ENCODE data around the gene IGF2.

The IGF2 gene

GRCh38 chr11:2143477-2143798, 4.2 kb upstream of the IGF2 start:
- no peaks in the 10 kb centered on the region for H3K36me3 ChIP-seq (ENCODE audit: insufficient read depth, low read length)
- H3K4me1 ChIP-seq (ENCODE audit: insufficient read depth, low read length) = peaks cover 6% of the 10 kb centered on the region
- H3K4me3 ChIP-seq (ENCODE audit: low read length) = no peak overlapping the region
- peaks cover 88% of the 10 kb centered on the region for H3K27me3 ChIP-seq (ENCODE audit: insufficient read depth, low read length)
- H3K9me3 ChIP-seq (ENCODE audit: low read length) = no peaks in the 10 kb centered on the region
- H2AFZ ChIP-seq (ENCODE audit: low read depth, low read length) = no peak overlapping the region

- Histone ChIP-seq H3K4me1 (ENCODE audit: insufficient read depth, low read length) (peaks cover under 1% of the 10 kb centered on the region), H3K9me3 (ENCODE audit: low read length) (no peaks in the 10 kb centered on the region), H2AFZ (ENCODE audit: low read depth, low read length) (no peak overlapping the region), H3K27me3 (ENCODE audit: insufficient read depth, low read length) (peaks cover 86% of the 10 kb centered on the region), H3K4me3 (ENCODE audit: low read length) (no peak overlapping the region), H3K36me3 (ENCODE audit: insufficient read depth, low read length) (no peaks in the 10 kb centered on the region)
Observed at GRCh38 chr11:2142762-2143202, 3.6 kb upstream of the IGF2 start.

GRCh38 chr11:2142300-2142759, 3.1 kb upstream of the IGF2 start:
- Histone ChIP-seq H3K4me1 (ENCODE audit: insufficient read depth, low read length) (peaks cover 5% of the 10 kb centered on the region), H3K36me3 (ENCODE audit: insufficient read depth, low read length) (no peaks in the 10 kb centered on the region), H2AFZ (ENCODE audit: low read depth, low read length) (no peak overlapping the region), H3K4me3 (ENCODE audit: low read length) (no peak overlapping the region), H3K27me3 (ENCODE audit: insufficient read depth, low read length) (peaks cover 85% of the 10 kb centered on the region), H3K9me3 (ENCODE audit: low read length) (no peaks in the 10 kb centered on the region)

GRCh38 chr11:2140411-2141400, 1.5 kb upstream of the IGF2 start:
- H3K9me3 ChIP-seq (ENCODE audit: low read length) = no peaks in the 10 kb centered on the region
- peaks cover 10% of the 10 kb centered on the region for H3K4me1 ChIP-seq (ENCODE audit: insufficient read depth, low read length)
- H3K36me3 ChIP-seq (ENCODE audit: insufficient read depth, low read length) = no peaks in the 10 kb centered on the region
- peaks cover 85% of the 10 kb centered on the region for H3K27me3 ChIP-seq (ENCODE audit: insufficient read depth, low read length)
- no peak overlapping the region for H2AFZ ChIP-seq (ENCODE audit: low read depth, low read length)
- H3K4me3 ChIP-seq (ENCODE audit: low read length) = no peak overlapping the region

GRCh38 chr11:2139621-2140337, 590 bp upstream of the IGF2 start:
- Histone ChIP-seq H3K27me3 (ENCODE audit: insufficient read depth, low read length) (peaks cover 84% of the 10 kb centered on the region), H3K4me1 (ENCODE audit: insufficient read depth, low read length) (peaks cover 10% of the 10 kb centered on the region), H3K9me3 (ENCODE audit: low read length) (no peaks in the 10 kb centered on the region), H3K36me3 (ENCODE audit: insufficient read depth, low read length) (no peaks in the 10 kb centered on the region), H2AFZ (ENCODE audit: low read depth, low read length) (no peak overlapping the region), H3K4me3 (ENCODE audit: low read length) (no peak overlapping the region)

GRCh38 chr11:2138431-2139122, 612 bp downstream of the IGF2 start:
- H3K27me3 ChIP-seq (ENCODE audit: insufficient read depth, low read length) = peaks cover 77% of the 10 kb centered on the region
- no peaks in the 10 kb centered on the region for H3K36me3 ChIP-seq (ENCODE audit: insufficient read depth, low read length)
- H3K4me1 ChIP-seq (ENCODE audit: insufficient read depth, low read length) = peaks cover 10% of the 10 kb centered on the region
- H3K9me3 ChIP-seq (ENCODE audit: low read length) = no peaks in the 10 kb centered on the region
- H2AFZ ChIP-seq (ENCODE audit: low read depth, low read length) = no peak overlapping the region
- no peak overlapping the region for H3K4me3 ChIP-seq (ENCODE audit: low read length)

- no peaks in the 10 kb centered on the region for H3K36me3 ChIP-seq (ENCODE audit: insufficient read depth, low read length)
- peaks cover 10% of the 10 kb centered on the region for H3K4me1 ChIP-seq (ENCODE audit: insufficient read depth, low read length)
- no peaks in the 10 kb centered on the region for H3K9me3 ChIP-seq (ENCODE audit: low read length)
- H3K27me3 ChIP-seq (ENCODE audit: insufficient read depth, low read length) = peaks cover 75% of the 10 kb centered on the region
- H2AFZ ChIP-seq (ENCODE audit: low read depth, low read length) = no peak overlapping the region
- no peak overlapping the region for H3K4me3 ChIP-seq (ENCODE audit: low read length)
Observed at GRCh38 chr11:2138068-2138430, 1.1 kb downstream of the IGF2 start.

GRCh38 chr11:2137202-2138067, 1.8 kb downstream of the IGF2 start:
- peaks cover 72% of the 10 kb centered on the region for H3K27me3 ChIP-seq (ENCODE audit: insufficient read depth, low read length)
- H3K4me1 ChIP-seq (ENCODE audit: insufficient read depth, low read length) = peaks cover 10% of the 10 kb centered on the region
- no peaks in the 10 kb centered on the region for H3K36me3 ChIP-seq (ENCODE audit: insufficient read depth, low read length)
- H3K9me3 ChIP-seq (ENCODE audit: low read length) = no peaks in the 10 kb centered on the region
- H2AFZ ChIP-seq (ENCODE audit: low read depth, low read length) = no peak overlapping the region
- H3K4me3 ChIP-seq (ENCODE audit: low read length) = peak overlapping the region; percentile 1

GRCh38 chr11:2136952-2137201, 2.3 kb downstream of the IGF2 start:
- peaks cover 10% of the 10 kb centered on the region for H3K4me1 ChIP-seq (ENCODE audit: insufficient read depth, low read length)
- no peak overlapping the region for H3K4me3 ChIP-seq (ENCODE audit: low read length)
- no peak overlapping the region for H2AFZ ChIP-seq (ENCODE audit: low read depth, low read length)
- no peaks in the 10 kb centered on the region for H3K9me3 ChIP-seq (ENCODE audit: low read length)
- no peaks in the 10 kb centered on the region for H3K36me3 ChIP-seq (ENCODE audit: insufficient read depth, low read length)
- H3K27me3 ChIP-seq (ENCODE audit: insufficient read depth, low read length) = peaks cover 67% of the 10 kb centered on the region

- Histone ChIP-seq H3K4me1 (ENCODE audit: insufficient read depth, low read length) (peaks cover 10% of the 10 kb centered on the region), H3K27me3 (ENCODE audit: insufficient read depth, low read length) (peaks cover 62% of the 10 kb centered on the region), H3K36me3 (ENCODE audit: insufficient read depth, low read length) (no peaks in the 10 kb centered on the region), H3K9me3 (ENCODE audit: low read length) (no peaks in the 10 kb centered on the region), H3K4me3 (ENCODE audit: low read length) (no peak overlapping the region), H2AFZ (ENCODE audit: low read depth, low read length) (no peak overlapping the region)
Observed at GRCh38 chr11:2136209-2136951, 2.8 kb downstream of the IGF2 start.

GRCh38 chr11:2135648-2136201, 3.5 kb downstream of the IGF2 start:
- Histone ChIP-seq H3K9me3 (ENCODE audit: low read length) (no peaks in the 10 kb centered on the region), H3K27me3 (ENCODE audit: insufficient read depth, low read length) (peaks cover 55% of the 10 kb centered on the region), H3K4me3 (ENCODE audit: low read length) (no peak overlapping the region), H3K36me3 (ENCODE audit: insufficient read depth, low read length) (no peaks in the 10 kb centered on the region), H2AFZ (ENCODE audit: low read depth, low read length) (no peak overlapping the region), H3K4me1 (ENCODE audit: insufficient read depth, low read length) (peaks cover 10% of the 10 kb centered on the region)

Measured in neuron (in vitro differentiated cells).